ENCODE measurements around the gene LYPD6.

GRCh38 chr2:149383340-149383739, 53.0 kb downstream of the LYPD6 start:
- TF ChIP-seq, protein P1, sequence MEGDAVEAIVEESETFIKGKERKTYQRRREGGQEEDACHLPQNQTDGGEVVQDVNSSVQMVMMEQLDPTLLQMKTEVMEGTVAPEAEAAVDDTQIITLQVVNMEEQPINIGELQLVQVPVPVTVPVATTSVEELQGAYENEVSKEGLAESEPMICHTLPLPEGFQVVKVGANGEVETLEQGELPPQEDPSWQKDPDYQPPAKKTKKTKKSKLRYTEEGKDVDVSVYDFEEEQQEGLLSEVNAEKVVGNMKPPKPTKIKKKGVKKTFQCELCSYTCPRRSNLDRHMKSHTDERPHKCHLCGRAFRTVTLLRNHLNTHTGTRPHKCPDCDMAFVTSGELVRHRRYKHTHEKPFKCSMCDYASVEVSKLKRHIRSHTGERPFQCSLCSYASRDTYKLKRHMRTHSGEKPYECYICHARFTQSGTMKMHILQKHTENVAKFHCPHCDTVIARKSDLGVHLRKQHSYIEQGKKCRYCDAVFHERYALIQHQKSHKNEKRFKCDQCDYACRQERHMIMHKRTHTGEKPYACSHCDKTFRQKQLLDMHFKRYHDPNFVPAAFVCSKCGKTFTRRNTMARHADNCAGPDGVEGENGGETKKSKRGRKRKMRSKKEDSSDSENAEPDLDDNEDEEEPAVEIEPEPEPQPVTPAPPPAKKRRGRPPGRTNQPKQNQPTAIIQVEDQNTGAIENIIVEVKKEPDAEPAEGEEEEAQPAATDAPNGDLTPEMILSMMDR (IDR thresholded peaks at IDR 0.05; ENCODE audit: low read depth, low read length, missing input control), result no peak
- TF ChIP-seq EGR1 (IDR thresholded peaks at IDR 0.05; ENCODE audit: low read depth in 2 of 2), result no peak
- TF ChIP-seq, protein P2, sequence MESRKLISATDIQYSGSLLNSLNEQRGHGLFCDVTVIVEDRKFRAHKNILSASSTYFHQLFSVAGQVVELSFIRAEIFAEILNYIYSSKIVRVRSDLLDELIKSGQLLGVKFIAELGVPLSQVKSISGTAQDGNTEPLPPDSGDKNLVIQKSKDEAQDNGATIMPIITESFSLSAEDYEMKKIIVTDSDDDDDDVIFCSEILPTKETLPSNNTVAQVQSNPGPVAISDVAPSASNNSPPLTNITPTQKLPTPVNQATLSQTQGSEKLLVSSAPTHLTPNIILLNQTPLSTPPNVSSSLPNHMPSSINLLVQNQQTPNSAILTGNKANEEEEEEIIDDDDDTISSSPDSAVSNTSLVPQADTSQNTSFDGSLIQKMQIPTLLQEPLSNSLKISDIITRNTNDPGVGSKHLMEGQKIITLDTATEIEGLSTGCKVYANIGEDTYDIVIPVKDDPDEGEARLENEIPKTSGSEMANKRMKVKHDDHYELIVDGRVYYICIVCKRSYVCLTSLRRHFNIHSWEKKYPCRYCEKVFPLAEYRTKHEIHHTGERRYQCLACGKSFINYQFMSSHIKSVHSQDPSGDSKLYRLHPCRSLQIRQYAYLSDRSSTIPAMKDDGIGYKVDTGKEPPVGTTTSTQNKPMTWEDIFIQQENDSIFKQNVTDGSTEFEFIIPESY (IDR thresholded peaks at IDR 0.05), result no peak
- TF ChIP-seq, protein P3, sequence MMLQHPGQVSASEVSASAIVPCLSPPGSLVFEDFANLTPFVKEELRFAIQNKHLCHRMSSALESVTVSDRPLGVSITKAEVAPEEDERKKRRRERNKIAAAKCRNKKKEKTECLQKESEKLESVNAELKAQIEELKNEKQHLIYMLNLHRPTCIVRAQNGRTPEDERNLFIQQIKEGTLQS (IDR thresholded peaks at IDR 0.05), result no peak
- no peak for TF ChIP-seq SP1 (IDR thresholded peaks at IDR 0.05)
- TF ChIP-seq YY1 (IDR thresholded peaks at IDR 0.05), result no peak
- no peak for TF ChIP-seq FOXA1 (IDR thresholded peaks at IDR 0.05)

Measured in liver (tissue), 3 donors.